OCI-LY1 (cell line): Measurements from ENCODE around the gene AFF1.

Source experiments
- CTCF ChIP-seq: fragments of 200-600 bp; sonication (generic), shearing (Covaris generic); IDR thresholded peaks from 2 replicates; pipeline ENCODE4 v1.5.1; 2017; ENCODE audit warnings: mild to moderate bottlenecking, antibody characterized with exemption, low read length, moderate library complexity, mixed read lengths
- EZH2 ChIP-seq: fragments of 200-600 bp; sonication (generic), shearing (Covaris generic); IDR thresholded peaks from 2 replicates; pipeline ENCODE4 v1.8.0; 2017; ENCODE audit warnings: borderline replicate concordance, mixed run types, mild to moderate bottlenecking, antibody characterized with exemption, low read length, moderate library complexity, mixed read lengths

GRCh38 chr4:87078987-87079486 lies 144.2 kb downstream of the AFF1 start:
- TF ChIP-seq CTCF (no peak), EZH2 (no peak)
